IMR-90 (cell line): Measurements from ENCODE around the gene PRKAG2. TPM values are rescaled to one million over a fixed set of nuclear protein-coding genes. Genes with fewer than 3 reads are reported as not detected.

Experiments used
- ATAC-seq: fragments of 200-7000 bp; cut with Tn5 transposase; 2 replicates; pipeline ENCODE4 v1.9.1; 2020; ENCODE audit warnings: low read depth, mild to moderate bottlenecking, moderate library complexity
- BruUV-seq: library from RNA; stranded (reverse); fragments of 400-500 nt; replicated peaks from 2 replicates; lab custom pipeline; 2021; lab: Mats Ljungman, UMichigan
- CTCF ChIA-PET: fragments of 300-600 bp; formaldehyde crosslinking; extraction: SDS; loops from one replicate; lab custom pipeline; 2021; ENCODE audit warnings: antibody characterized with exemption; lab: Yijun Ruan, JAX
- POLR2A ChIA-PET: fragments of 300-600 bp; sonication (Branson Sonifier 250); formaldehyde crosslinking; loops from one replicate; lab custom pipeline; 2022; ENCODE audit warnings: antibody characterized with exemption; ENCODE audit not compliant: unreplicated experiment; lab: Charles Lee
- DNase-seq: peaks from one replicate; pipeline ENCODE4 v3.0.0; 2013
- H2AFZ ChIP-seq: replicated peaks from 2 replicates; pipeline ENCODE3; 2013; ENCODE audit warnings: low read length, mild to moderate bottlenecking; ENCODE audit not compliant: poor library complexity
- H2AK5ac ChIP-seq: 2 replicates; pipeline ENCODE4 v1.6.1; 2013; ENCODE audit warnings: low read depth, low read length, inconsistent platforms
- H2AK9ac ChIP-seq: replicated peaks from 2 replicates; pipeline ENCODE3; 2013; ENCODE audit warnings: mild to moderate bottlenecking, low read depth, low read length, moderate library complexity; ENCODE audit not compliant: poor library complexity
- H2BK120ac ChIP-seq: 2 replicates; pipeline ENCODE4 v1.6.1; 2013; ENCODE audit warnings: low read depth, low read length, inconsistent platforms
- H2BK15ac ChIP-seq: 3 replicates; pipeline ENCODE4 v1.6.1; 2013; ENCODE audit warnings: low read depth, low read length, inconsistent platforms
- H2BK20ac ChIP-seq: 2 replicates; pipeline ENCODE4 v1.6.1; 2013; ENCODE audit warnings: low read depth, mild to moderate bottlenecking, inconsistent platforms, low read length, moderate library complexity
- H2BK5ac ChIP-seq: 2 replicates; pipeline ENCODE4 v1.6.1; 2013; ENCODE audit warnings: mild to moderate bottlenecking, low read depth, low read length, inconsistent platforms; ENCODE audit not compliant: poor library complexity, severe bottlenecking
- H3K14ac ChIP-seq: replicated peaks from 2 replicates; pipeline ENCODE4 v1.6.1; 2013; ENCODE audit warnings: low read depth, low read length, inconsistent platforms
- H3K18ac ChIP-seq: 2 replicates; pipeline ENCODE4 v1.6.1; 2013; ENCODE audit warnings: low read depth, low read length, control low read depth
- H3K23ac ChIP-seq: 2 replicates; pipeline ENCODE4 v1.6.1; 2013; ENCODE audit warnings: low read depth, low read length, inconsistent platforms
- H3K27ac ChIP-seq: 2 replicates; pipeline ENCODE4 v1.5.1; 2013; ENCODE audit warnings: mild to moderate bottlenecking, control low read depth, low read length; ENCODE audit not compliant: insufficient read depth
- H3K27me3 ChIP-seq: 2 replicates; pipeline ENCODE4 v1.6.1; 2013; ENCODE audit warnings: low read length; ENCODE audit not compliant: control insufficient read depth, insufficient read depth
- H3K36me3 ChIP-seq: 2 replicates; pipeline ENCODE4 v1.6.1; 2013; ENCODE audit warnings: low read length, mixed read lengths; ENCODE audit not compliant: control insufficient read depth, insufficient read depth
- H3K4ac ChIP-seq: 2 replicates; pipeline ENCODE4 v1.6.1; 2013; ENCODE audit warnings: low read depth, low read length, inconsistent platforms
- H3K4me1 ChIP-seq: 2 replicates; pipeline ENCODE4 v1.6.1; 2013; ENCODE audit warnings: low read length, mixed read lengths; ENCODE audit not compliant: control insufficient read depth, insufficient read depth
- H3K4me2 ChIP-seq: 2 replicates; pipeline ENCODE4 v1.6.1; 2013; ENCODE audit warnings: low read depth, mild to moderate bottlenecking, control low read depth, low read length, moderate library complexity
- H3K4me3 ChIP-seq: 2 replicates; pipeline ENCODE4 v1.5.1; 2013; ENCODE audit warnings: low read depth, mild to moderate bottlenecking, control low read depth, low read length, moderate library complexity; ENCODE audit not compliant: insufficient read depth
- H3K56ac ChIP-seq: 2 replicates; pipeline ENCODE4 v1.6.1; 2013; ENCODE audit warnings: low read length, inconsistent platforms; ENCODE audit not compliant: insufficient read depth; ENCODE audit errors: extremely low read depth
- H3K79me1 ChIP-seq, 2 experiments: 2 replicates each; pipeline ENCODE4 v1.6.1; 2013; ENCODE audit warnings: low read length in 2 of 2, inconsistent platforms in 1 of 2, low read depth in 1 of 2
- H3K9ac ChIP-seq: 2 replicates; pipeline ENCODE4 v1.6.1; 2013; ENCODE audit warnings: low read depth, low read length, control low read depth
- H3K9me1 ChIP-seq: 2 replicates; pipeline ENCODE4 v1.6.1; 2013; ENCODE audit warnings: low read length, inconsistent platforms; ENCODE audit not compliant: insufficient read depth
- H3K9me3 ChIP-seq: 2 replicates; pipeline ENCODE4 v1.6.1; 2013; ENCODE audit warnings: low read length; ENCODE audit not compliant: control insufficient read depth, insufficient read depth
- H4K20me1 ChIP-seq: 2 replicates; pipeline ENCODE4 v1.6.1; 2013; ENCODE audit warnings: low read length, inconsistent platforms; ENCODE audit not compliant: insufficient read depth
- H4K5ac ChIP-seq: 2 replicates; pipeline ENCODE4 v1.6.1; 2013; ENCODE audit warnings: mild to moderate bottlenecking, low read depth, low read length, control low read depth
- H4K8ac ChIP-seq, 2 experiments: 2 replicates each; pipeline ENCODE4 v1.6.1; 2013; ENCODE audit warnings: low read depth in 2 of 2, low read length in 2 of 2, control low read depth in 1 of 2, inconsistent platforms in 1 of 2
- H4K91ac ChIP-seq: 2 replicates; pipeline ENCODE4 v1.6.1; 2013; ENCODE audit warnings: low read depth, low read length, inconsistent platforms; ENCODE audit not compliant: insufficient read depth
- CHD1 ChIP-seq: IDR thresholded peaks from 2 replicates; pipeline ENCODE4 v1.6.1; 2012; ENCODE audit warnings: low read depth, low read length, improper control_type of control experiment
- MAZ ChIP-seq: IDR thresholded peaks from 2 replicates; pipeline ENCODE4 v1.6.1; 2012; ENCODE audit warnings: low read depth, mild to moderate bottlenecking, low read length, improper control_type of control experiment, moderate library complexity, borderline replicate concordance
- MXI1 ChIP-seq: IDR thresholded peaks from 2 replicates; pipeline ENCODE4 v1.6.1; 2012; ENCODE audit warnings: low read depth, mild to moderate bottlenecking, low read length, moderate library complexity, borderline replicate concordance
- WGBS, 2 experiments: methylation state at CpG; one replicate each; pipeline versions ENCODE4 v1.1.5 to v1.1.7; 2013; ENCODE audit warnings: missing lambda C conversion rate in 2 of 2; ENCODE audit not compliant: insufficient read length in 1 of 2; ENCODE audit errors: extremely low coverage in 2 of 2; 5-methylcytosine and 5-hydroxymethylcytosine counted together
- dilution Hi-C: fragments of 300-500 bp; cut with HindIII; formaldehyde crosslinking; loops from one replicate; pipeline ENCODE4 v1.14.3; 2018; ENCODE audit warnings: low sequenced_read_pairs; ENCODE audit not compliant: unreplicated experiment
- in situ Hi-C: fragments of 300-500 bp; cut with MboI; formaldehyde crosslinking; loops from 3 replicates; pipeline ENCODE4 v1.14.3; 2019; ENCODE audit warnings: low sequenced_read_pairs, inconsistent platforms, mixed read lengths
- intact Hi-C: fragments of 100-400 bp; cut with micrococcal nuclease; formaldehyde crosslinking; loops from 2 replicates; pipeline ENCODE4 v1.10.0; 2022
- polyA plus RNA-seq, 3 experiments: library from polyadenylated mRNA; depleted of rRNA; stranded (reverse); fragments of >200 nt; gene quantifications; 2 replicates each; pipeline ENCODE4 v1.2.3, GENCODE V29; 2012; ENCODE audit warnings: low replicate concordance in 1 of 3
- total RNA-seq: library from RNA; depleted of rRNA; stranded (reverse); fragments of >200 nt; gene quantifications from 2 replicates; pipeline ENCODE4 v1.2.3, GENCODE V29; 2012

The PRKAG2 gene
- total and polyA plus RNA-seq, 2 of the 4 experiments (the other 2 are of a cell fraction), result 15.4 to 21.6 TPM

GRCh38 chr7:151830121-151830830, 46.6 kb downstream of the PRKAG2 start:
- Histone ChIP-seq H3K27me3 (peaks cover 28% of the 10 kb centered on the region), H2AK9ac (no peak overlapping the region), H3K9me1 (no peaks in the 10 kb centered on the region), H3K4me3 (no peak overlapping the region), H3K4ac (no peak overlapping the region), H3K9me3 (no peaks in the 10 kb centered on the region), H3K79me1 (no peaks in the 10 kb centered on the region), H4K20me1 (no peaks in the 10 kb centered on the region), H3K9ac (no peak overlapping the region), H2AFZ (no peak overlapping the region), H4K91ac (no peak overlapping the region), H4K5ac (no peak overlapping the region), H3K23ac (no peak overlapping the region), H2BK20ac (no peak overlapping the region), H3K18ac (no peak overlapping the region), H2BK5ac (no peak overlapping the region), H3K56ac (no peak overlapping the region), H3K14ac (no peak overlapping the region), H2BK120ac (no peak overlapping the region), H3K36me3 (no peaks in the 10 kb centered on the region), H3K4me1 (no peaks in the 10 kb centered on the region), H4K8ac (no peak overlapping the region), H2BK15ac (no peak overlapping the region), H3K27ac (no peak overlapping the region), H2AK5ac (no peak overlapping the region), H3K4me2 (no peak overlapping the region)
- TF ChIP-seq MXI1 (no peak), MAZ (no peak), CHD1 (no peak)
- POLR2A ChIA-PET, result no interaction called here
- 60% methylated on average over 8 of the region's 26 CpGs; no CpG with 5 or more reads in 1 of the 2 experiments for WGBS, 2 experiments
- BruUV-seq, result no TSS peak
- CTCF ChIA-PET, result no interaction called here
- DNase-seq (no peak), ATAC-seq (no peak)
- in situ Hi-C loops, result no loop called here
- dilution Hi-C loops, result no loop called here
- intact Hi-C loops, result no loop called here
